Measurements from ENCODE around the gene MACROD2.

The MACROD2 gene

GRCh38 chr20:14284443-14284842 is 289.1 kb downstream of the MACROD2 start:
- no peak for DNase-seq

- DNase-seq, result peak; percentile 2
Measured at GRCh38 chr20:14288341-14289330, 293.3 kb downstream of the MACROD2 start.

DNA sequence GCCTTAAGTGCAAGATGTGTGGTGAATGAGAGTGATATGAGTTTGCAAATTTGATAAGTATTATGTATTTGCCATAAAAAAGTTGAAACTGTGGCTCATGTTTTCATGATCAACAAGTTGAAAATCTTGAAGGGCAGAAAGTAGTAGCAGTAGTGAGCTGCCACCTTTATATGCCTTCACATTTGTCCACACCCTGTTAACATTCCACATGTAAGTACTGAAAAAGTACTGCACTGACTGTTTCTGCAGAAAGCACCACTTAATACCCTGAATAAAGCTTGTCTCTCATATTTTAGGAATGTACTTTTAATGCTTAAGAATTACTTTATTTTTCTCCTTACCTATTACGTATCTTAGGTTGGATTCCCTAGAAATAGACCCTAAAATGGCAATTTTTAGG is 296.2 kb downstream of the MACROD2 start:
- DNase-seq, result no peak

GRCh38 chr20:14295238-14295637 is 299.9 kb downstream of the MACROD2 start:
- DNase-seq, result no peak

DNA sequence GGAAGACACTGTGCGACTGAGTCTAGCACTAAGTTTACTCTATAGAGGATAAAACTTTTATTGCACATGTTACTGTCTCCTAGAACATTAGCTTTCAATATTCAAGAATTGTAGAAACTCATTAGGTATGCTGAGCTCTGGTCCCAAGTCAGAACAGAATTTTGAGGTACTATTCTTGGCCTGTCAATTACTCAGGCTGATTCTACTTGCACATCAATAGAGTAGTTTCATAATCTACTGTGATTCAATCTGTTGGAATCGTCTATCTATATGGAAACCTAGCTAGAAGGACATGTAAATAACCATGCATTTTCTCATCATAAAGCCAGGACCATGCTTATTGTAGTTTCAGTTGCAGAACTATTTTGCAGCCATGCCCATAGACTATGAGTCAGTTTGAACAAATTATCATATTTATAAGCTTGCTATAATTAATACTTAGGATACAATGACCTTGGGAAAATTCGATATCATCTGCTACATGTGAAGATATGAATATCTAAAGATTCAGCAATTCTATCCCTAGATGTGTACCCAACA is 300.5 kb downstream of the MACROD2 start:
- DNase-seq, result no peak

DNA sequence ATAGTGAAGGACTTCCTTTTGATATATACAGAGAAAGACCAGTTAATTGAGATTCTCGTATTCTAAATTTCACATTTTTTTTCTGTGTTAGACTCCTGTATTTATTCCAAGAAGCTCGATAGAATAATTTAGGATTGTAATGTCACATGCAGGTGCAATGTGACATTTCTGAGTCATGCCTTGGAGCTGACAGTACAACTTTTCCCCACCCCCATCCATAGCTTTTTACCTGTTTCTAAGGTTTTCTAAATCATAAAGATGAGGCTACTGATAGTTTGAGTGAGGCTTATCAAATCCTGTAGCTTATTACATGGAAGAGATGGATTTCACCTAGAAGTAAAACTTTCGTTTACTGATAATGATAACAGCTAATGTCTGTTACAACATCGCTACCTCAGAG is 304.5 kb downstream of the MACROD2 start:
- no peak for DNase-seq

GRCh38 chr20:14303106-14303505 is 307.8 kb downstream of the MACROD2 start:
- no peak for DNase-seq

DNA sequence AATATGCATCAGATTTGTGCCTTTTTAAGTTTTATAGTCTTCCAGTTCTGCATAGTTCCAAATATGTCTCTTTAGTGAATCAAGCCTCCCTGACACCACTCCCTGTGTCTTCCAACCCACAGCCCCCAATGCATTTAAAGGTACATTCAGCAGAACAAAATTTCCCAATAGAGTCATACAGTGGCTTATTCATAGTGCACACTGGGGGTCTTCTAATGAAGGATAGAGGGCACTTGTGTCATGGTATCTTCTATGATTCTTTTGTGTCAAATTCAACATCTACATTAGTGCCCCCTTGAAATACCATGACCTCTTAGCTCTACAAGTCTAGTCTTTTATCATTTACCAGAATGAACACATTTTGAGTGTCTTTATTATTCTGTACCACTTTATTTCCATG is 308.3 kb downstream of the MACROD2 start:
- DNase-seq, result no peak

DNA sequence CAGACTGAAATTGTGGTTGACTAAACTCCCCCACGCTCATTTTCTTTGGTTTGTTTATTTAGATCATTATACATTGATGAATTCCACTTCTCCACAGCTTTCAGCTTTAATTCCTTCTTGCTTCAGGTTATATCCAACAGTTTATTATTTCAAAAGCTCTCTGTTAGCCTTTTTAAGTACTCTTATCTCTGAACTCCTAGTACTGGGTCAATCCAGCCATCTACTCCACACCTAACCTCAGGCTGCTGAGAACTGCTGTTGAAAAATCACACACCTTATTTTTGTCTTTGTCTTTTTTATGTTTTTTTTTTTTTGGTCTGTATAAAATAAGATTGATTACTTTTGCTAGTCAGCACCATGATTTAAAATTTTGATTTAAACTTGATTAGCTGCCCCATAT is 309.2 kb downstream of the MACROD2 start:
- no peak for DNase-seq

GRCh38 chr20:14307956-14308355 is 312.6 kb downstream of the MACROD2 start:
- no peak for DNase-seq

GRCh38 chr20:14310977-14311627 is 315.8 kb downstream of the MACROD2 start:
- DNase-seq, result no peak

DNA sequence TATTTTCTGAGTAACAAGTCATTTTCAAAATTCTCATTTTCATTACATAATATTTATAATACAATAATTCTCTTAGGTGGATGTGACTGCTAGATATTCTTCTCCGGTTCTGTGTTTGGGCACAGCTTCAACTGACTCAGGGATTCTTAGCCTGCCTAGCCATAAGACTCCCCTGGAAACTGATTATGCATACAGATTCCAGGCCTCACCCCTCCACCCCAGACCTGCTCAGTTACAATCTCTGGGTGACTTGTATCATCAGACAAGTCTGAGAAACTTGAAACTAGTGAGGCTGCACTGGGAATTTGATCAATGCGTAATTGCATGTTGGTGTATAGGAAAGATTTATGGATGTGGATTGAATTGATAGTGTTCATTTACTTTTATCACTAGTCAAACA is 316.7 kb downstream of the MACROD2 start:
- DNase-seq, result no peak

DNA sequence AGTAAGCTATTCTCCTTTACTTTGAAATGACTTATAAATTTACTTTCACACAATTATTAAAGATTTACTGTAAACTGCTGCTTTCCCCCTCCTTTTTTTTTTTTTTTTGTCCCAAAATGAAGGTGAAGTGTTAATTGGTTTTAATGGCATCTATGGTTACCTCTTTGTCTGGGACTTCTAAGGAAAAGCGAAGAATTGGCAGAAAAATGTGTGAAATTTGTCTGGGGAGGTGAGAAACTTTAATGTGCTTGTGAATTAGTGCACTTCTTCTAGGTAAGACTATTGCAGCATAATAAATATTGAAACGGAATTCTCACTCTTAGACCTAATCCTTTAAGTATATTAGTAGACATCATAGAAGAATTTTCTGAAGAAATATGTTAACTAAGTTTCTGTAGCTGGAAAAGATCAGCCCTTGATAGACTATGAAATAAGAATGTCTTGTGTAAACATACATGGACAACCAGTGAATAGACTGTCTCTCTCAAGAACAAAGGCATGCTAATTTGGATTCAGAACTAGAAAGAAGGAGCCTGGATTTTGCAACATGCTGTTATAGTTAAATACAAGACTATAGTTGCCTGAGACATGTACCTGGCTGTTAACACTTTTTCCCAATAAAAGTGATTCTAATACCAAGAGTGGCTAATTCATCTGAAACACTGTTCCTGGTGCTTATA is 318.2 kb downstream of the MACROD2 start:
- no peak for DNase-seq

- no peak for DNase-seq
Measured at GRCh38 chr20:14319704-14320103, 324.4 kb downstream of the MACROD2 start.

DNA sequence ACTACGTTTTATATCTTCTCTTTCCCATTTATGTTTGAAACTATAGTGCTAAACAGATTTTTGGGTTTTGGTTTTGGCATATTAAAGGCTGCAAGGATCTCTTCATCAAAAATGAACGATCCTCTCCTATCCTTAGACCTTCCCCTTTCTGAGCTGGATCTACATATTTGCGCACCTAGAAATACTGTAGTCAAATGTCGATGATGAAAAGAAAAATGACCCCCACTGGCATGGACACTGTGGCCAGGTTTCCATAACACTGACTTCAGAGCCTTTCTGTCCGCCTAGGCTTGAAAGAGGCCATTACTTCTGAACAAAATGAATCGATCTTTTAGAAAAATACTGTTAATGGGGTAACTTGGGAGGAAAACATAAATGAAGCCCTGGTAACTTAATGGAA is 336.3 kb downstream of the MACROD2 start:
- DNase-seq, result no peak

DNA sequence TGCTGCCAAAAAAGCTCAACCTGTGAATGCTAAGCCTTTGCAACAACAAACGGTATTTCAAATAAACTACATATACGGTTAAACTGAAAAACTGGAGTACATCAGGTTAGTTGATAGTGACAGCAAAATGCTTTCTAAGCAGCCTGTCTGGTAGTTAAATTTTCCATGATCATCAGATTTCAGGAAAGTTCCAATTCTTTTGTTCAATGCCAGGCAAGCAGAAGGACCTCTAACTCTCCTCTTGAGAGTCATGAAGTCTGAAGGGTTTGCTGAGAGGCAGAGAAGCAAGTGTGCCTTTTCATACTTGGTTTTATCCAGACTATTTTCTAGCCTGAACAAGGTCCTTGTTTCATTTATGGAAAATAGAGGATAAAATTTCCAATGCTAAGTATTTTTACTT is 337.6 kb downstream of the MACROD2 start:
- no peak for DNase-seq

DNA sequence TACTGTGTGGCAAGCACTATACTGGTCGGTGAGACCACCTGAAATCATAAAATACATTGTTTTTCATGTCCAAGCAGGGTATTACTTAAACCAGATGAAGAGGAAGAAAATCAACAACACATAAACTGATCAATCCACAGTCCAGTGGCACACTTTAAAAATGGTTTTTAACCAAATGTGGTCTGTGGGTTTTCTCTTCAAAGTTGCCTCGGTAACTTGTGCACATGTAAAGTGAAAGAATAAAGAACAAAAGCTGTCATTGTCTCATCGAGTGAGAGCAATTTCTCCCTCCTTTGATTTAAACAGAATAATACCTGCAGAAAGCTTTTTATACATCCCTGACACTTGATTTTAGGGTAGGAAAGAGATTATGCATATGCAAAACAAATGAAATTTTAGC is 338.4 kb downstream of the MACROD2 start:
- no peak for DNase-seq

- DNase-seq, result peak; percentile 57
Measured at GRCh38 chr20:14334306-14334930, 339.1 kb downstream of the MACROD2 start.

GRCh38 chr20:14335052-14335451 is 339.7 kb downstream of the MACROD2 start:
- no peak for DNase-seq

GRCh38 chr20:14336686-14337085 is 341.4 kb downstream of the MACROD2 start:
- no peak for DNase-seq

GRCh38 chr20:14337400-14338171 is 342.3 kb downstream of the MACROD2 start, which contains the start of gene FLRT3:
TSS of gene FLRT3 (minus strand) at chr20:14337612. CDS start at chr20:14327506, 10,106 bp downstream.
- peak; percentile 91 for DNase-seq

DNA sequence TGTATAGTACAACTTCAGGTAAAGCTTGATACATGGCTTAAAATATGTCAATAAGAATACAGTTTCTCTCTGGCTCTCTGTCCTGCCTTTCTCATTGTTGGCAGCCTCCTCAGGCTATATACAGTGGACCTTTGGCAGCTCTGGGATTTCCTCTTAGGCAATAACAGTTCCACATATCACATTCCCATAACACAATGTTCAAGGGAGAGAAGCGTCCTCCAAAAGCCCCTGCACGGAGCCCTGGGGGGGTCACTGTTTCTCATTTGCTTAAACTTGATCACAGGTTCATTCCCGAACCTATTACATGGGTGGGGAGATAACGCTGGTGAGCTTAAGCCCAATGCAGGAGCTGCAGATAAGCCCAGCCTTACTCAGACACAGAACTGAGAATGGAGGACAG is 346.5 kb downstream of the MACROD2 start:
- DNase-seq, result no peak

Measured in amniotic stem cell (primary cell).